HG02759 (cell line): ENCODE data around the gene SLC22A3.

Source experiments
- ATAC-seq: cut with Tn5 transposase; IDR thresholded peaks from one replicate; pipeline ENCODE4 v1.9.1; 2021; ENCODE audit warnings: mild to moderate bottlenecking, moderate library complexity; ENCODE audit not compliant: unreplicated experiment

The SLC22A3 gene

DNA sequence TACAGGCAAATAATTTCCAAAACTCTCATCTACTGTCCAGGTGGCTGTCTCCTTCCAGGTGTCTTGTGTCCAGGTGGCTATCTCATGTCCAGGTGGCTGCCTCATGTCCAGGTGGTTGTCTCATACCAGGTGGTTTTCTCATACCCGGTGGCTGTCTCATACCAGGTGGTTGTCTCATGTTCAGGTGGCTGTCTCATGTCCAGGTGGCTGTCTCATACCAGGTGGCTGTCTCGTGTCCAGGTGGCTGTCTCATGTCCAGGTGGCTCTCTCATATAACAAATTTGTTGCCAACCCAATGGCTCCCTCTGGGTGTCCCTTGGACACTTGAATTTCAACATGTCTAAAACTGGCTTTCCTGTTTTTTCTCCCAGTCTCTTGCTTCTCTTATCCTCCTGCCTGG lies 14.3 kb upstream of the SLC22A3 start:
- ATAC-seq: no peak

DNA sequence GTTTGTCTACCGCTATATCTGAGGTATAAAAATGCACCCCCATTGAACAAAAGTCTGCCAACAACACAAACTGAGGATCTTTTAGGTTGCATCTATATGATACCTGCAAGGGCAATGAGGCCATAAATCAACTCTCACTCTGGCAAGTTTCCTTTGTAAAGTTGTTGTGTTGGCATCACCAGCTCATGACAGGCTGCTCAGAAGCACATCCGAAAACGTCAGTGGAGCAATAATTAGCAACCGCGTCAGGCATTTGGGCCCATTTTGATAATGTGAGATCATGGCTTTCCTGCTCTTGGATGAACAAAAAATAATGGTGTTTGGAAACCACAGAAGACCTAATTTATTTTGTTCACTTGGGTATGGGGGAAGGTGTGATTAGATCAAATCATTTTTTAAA lies 12.0 kb upstream of the SLC22A3 start:
- no peak for ATAC-seq

DNA sequence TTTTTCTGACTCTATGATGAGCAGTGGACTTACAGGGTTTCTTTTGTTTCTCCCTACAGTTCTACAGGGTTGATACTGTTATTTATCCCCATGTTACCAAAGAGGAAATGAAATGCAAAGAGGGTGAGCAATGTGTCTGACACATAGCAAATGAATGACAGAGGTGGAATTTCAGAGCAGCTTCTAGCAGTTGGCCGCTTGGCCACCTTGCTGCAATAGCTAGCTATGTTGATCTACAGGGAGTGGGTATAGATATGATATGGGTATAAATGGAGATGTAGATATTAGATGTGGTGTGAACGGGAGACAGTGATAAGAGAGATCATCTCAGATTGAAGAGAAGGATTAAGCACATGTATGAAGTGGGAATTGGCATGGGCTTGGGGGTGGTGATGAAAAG lies 10.9 kb upstream of the SLC22A3 start:
- no peak for ATAC-seq

DNA sequence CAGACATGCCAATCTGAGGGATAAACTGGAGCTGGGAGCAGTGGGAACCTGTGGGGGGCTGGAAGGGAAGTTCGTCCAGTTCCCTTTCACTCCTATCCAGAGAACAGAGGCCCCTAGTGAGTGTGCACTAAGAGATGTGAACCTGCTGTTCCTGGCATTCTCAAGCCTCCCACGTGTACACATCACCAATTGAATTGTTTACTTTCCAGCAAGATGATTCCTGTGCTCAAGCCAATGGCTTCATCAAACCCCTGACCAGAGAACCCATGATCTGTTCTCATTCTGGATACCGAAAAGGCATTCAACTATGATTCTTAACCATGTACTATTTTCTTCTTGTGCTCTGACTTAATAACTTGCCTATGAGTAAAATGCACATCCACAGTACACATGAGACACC lies 10.2 kb upstream of the SLC22A3 start:
- no peak for ATAC-seq

DNA sequence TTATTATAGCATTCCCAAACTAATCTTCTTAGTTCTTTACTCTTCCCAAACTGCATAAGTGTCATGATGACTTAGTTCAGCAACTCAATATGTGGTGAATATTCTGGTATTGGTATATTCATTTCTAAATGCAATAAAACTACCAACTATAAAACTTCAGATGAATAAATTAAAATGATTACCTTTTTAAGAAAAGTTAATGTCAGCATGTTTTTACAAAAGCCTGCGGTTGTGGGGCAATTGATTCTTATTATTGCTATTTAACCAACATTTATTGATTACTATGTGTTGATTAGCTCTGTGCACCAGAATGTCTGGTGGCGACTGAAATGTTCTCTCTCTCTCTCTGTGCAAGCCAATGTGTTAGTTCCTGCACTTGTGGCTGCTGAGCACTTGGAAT lies 5.0 kb upstream of the SLC22A3 start:
- ATAC-seq: no peak

DNA sequence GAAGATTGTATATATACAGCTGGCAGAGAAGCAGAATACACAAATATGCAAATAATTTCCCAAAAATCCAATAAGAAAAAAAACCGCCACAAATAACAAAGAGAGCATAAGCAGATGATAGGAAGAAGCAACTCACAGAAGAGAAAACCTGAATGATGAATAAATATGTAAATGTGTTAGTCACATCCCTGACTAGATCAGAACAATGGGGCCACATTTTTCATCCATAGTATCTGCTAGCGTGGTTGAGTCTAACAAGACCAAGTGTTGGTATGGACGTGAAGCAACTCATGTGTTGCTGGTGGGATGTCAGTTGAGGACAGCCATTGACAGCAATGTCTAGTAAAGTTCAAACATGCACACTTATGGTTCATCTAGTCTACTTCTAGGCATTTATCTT lies 3.9 kb upstream of the SLC22A3 start:
- no peak for ATAC-seq

DNA sequence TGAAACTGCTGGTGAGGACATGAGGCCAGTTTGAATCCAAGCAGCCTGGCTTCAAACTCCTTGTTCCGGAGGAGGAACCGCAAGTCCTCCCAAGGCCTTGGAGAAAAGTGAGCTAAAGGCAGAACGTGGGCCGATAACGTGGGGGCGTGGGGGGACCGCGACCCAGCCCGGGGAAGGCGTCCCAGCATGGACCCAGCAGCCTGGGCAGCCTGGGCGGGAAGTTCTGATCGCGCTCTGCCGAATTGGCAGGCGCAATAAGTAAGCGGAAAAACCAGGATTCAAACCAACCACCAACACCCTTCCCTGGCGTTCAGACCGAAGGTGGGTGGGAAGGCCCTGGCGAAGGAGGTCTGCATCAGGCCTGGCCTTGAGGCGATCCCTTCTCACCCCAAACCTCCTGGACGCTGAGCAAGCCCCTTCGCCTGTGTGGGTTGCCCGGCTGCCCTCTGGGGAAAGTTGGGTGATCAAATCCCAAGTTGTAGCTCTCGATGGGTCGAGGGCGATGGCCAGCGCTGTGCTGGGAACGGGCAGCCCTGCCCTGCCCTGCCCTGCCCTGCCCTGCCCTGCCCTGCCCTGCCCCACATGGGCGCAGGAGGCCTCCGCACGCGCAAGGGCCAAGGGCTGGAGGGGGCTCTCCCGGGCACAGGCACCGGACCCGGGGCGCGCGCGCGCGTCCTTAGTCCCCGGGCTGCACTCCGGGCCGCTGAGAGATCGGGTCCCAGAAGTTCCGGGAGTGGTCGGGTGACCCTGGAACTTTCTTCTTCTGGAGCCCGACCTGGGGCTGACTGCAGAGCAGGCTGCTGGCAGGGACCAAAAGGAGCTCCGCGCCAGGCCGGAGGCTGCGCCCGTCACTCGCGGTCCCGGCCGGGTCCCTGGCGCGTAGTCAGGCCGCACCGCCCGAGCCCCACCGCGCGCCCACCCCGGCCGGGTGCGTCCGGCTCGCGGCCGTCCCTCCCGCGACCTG lies 637 bp upstream of the SLC22A3 start:
- no peak for ATAC-seq

DNA sequence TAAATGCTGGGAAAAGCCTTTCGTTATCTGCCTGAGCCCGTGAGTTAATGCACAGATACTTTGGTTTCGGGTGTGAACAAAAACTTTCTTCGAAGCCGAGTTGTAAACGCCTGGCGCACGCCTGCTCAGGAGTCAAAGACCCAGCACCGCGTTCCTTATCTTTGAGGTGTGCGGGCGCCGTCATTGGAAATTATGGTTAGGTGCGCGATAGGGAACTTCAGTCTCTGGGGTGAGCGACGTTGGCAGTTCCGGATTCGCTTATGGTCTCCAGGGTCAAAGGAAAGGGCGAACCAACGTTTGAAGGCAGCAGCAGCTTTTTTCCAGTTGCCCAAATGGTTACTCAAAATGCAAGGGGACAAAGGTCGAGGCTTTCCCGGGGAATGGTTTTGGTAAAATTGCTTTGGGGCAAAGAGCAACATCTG lies 853 bp downstream of the SLC22A3 start:
- ATAC-seq: no peak

DNA sequence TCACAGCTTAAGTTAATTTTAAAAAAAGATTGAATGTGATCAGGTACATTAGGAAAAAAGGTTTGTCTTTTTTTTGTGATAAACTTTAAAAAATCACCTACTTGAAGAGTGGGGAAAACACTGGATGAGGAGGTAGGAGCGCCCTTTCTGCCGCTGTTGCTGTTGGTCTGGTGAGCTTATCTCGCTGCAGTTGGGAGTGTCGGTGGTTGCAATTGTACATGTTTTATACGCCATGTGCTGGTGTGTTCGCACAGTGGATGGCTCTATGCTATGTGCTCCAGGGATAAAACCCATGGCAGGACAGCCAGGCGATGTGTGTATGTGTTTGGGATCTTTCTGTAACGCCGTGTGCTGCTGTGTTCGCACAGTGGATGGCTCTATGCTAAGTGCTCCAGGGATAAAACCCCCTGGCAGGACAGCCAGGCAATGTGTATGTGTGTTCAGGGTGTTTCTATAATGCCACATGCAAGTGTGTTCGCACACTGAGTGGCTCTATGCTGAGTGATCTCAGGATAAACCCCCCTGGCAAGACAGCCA lies 1.7 kb downstream of the SLC22A3 start:
- no peak for ATAC-seq

DNA sequence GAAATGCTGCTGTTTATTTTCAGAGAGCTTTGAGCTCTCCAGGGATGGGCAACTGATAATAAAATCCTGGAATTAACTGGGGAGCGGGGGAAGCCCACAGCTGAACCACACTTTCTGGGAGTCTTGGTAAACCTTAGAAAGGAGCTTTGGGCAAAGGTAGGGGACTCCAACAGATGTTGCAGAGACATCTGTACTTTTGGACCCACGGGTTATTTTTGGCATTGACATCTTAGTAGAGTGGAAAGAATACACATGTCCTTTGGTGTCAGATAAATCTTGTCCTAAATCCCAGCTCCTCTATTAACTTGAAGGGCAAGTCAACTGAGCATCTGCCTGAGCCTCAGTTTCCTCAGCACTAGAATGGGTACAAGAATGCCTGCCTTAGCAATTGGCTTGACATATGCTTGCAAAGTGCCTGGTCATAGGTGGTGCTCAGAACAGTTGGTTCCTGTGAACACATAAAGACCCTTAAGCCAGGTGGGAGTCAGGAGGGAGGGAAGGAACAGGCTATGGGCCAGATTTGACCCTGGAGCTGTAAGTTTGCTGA lies 5.8 kb downstream of the SLC22A3 start:
- no peak for ATAC-seq

DNA sequence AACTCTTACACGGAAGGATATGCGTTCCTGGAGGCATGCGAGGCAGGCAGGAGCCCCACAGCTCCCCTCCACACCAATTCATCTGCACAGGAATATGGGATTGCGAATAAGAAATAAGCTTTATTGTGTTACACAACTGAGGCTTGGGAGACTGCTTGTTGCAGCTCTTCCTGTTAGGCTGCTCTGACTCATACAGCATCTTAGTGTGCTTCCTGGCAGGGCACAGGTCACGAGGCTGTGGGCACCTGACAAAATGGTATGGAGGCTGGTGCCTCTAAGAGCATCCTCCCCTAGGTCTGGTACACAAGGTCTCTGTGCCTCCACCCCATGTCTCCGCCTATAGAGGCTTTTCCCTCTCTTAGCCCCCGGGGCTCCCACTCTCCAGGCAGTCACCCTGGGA lies 6.8 kb downstream of the SLC22A3 start:
- ATAC-seq: no peak

DNA sequence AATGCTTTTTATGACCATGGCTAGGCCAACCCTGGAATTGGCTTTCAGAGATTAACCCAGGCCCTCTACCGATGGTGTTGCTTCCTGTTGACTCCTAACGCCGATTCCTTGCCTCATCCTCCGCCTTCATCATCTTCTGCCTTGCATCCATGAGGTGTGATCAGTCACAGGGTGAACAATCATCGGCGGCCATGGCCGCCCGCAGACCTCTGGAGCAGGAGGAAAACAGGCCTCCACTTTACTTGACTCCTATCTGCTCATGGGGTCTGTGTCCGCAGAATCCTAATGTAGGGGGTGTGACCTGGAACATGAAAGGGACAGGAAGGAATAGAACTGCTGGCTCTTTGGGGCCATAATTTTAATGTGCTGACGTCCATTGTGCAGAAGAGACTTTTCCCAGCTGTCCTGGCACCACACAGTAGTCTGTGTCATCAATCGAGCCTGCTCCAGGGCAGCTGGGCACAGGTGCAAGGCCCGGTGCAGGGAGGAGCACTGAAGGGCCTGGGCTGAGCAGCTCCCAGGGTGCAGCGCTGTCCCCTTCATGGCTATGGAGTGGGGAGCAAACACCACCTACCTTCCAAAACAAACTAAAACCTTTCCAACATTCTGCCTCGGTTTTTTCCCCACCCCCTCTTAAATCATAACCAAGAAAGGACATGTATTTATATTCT lies 8.0 kb downstream of the SLC22A3 start:
- no peak for ATAC-seq

DNA sequence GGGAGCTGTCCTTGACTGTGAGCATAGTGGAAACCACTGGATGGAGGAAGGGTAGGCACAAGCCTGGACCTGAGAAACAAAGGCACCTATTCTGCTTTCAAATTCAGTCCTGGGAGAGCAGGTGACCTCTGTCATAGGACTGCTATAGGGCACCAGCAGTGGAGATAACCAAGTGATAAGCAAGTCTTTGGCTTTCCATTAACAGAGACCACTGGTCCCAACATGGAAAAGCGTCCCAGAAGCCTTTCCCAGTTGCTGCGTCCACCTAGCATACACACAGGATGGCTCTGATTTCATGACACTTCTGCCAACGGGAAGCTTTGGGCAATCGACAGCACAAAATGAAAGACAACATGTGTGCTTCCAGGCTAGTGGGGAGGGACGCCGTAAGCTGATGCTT lies 8.9 kb downstream of the SLC22A3 start:
- ATAC-seq: no peak

DNA sequence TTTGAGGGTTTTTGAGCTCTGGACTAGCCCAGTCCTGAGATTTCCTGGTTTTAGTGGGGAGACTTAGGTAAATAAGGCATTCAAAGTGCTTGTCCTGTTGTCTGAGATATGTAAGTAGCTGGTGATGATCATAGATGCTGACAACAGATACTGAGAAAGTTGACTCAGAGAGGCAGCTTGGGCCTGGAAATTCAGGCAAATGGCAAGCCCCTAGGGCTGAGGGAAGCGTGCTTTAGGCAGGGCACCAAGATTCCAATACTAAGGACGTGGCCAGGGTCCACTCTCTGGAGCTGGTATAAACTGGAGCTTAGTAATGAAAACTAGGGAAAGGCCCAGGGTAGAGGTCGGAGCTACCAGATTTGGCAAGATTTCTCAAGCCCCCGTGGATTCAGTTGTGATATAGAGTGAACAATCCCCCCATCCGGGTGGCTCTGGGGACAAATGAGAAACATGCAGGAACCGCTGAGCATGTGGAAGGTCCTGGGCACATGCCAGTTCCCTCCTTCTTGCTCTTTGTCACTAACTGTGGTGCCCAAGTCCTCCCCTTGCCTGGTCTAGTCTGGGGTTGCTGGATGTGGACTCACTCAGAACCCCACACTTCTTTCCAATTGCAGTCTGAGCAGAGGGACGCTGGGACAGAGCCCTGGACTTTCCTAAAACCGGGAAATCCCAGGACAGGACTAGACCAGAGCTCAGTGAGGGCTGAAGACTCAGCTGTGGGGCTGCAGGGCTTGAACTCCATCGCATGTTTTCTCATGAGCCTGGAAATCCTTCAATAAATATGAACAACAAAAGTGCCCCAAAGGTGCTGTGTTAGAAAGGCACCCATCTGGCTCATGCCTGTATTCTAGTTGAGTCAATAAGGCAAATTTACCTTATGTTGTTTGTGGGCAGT lies 10.3 kb downstream of the SLC22A3 start:
- ATAC-seq: no peak

DNA sequence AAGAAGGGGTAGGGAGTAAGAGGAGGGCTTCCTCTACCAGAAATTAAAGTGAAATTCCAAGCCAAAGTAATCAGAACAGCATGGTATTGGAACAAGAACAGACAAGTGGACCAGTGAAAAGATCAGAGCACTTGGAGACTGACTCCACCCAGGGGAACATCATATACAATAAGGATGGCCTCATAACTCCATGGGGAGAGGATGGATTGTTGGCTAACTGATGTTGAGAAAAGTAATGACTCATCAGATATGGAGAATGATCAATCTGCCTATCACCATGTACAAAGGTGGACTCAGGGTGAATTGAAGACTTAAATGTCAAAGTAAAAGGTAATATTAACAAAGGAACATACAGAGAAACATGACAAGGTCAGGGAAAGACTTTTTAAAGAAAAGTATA lies 12.8 kb downstream of the SLC22A3 start:
- ATAC-seq: no peak

DNA sequence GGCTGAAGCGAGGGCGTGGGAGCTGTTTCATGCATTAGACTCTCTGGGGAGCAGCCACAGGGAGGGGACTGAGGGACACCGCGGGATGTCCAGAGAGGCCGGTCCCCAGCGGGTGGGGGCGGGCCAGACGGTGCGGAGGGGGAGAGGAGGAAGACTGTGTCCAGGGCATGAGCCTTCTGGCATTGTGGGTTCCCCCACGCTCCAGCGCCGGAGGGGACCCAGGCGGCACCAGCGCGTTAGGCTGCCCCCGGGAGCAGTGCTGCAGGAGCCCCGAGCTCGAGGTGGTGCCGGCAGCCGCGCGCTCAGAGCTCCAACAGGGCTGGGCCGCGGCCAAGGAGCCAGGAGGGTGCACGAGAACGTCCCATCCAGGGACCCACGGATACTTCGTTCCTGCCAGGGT lies 14.4 kb downstream of the SLC22A3 start:
- no peak for ATAC-seq

DNA sequence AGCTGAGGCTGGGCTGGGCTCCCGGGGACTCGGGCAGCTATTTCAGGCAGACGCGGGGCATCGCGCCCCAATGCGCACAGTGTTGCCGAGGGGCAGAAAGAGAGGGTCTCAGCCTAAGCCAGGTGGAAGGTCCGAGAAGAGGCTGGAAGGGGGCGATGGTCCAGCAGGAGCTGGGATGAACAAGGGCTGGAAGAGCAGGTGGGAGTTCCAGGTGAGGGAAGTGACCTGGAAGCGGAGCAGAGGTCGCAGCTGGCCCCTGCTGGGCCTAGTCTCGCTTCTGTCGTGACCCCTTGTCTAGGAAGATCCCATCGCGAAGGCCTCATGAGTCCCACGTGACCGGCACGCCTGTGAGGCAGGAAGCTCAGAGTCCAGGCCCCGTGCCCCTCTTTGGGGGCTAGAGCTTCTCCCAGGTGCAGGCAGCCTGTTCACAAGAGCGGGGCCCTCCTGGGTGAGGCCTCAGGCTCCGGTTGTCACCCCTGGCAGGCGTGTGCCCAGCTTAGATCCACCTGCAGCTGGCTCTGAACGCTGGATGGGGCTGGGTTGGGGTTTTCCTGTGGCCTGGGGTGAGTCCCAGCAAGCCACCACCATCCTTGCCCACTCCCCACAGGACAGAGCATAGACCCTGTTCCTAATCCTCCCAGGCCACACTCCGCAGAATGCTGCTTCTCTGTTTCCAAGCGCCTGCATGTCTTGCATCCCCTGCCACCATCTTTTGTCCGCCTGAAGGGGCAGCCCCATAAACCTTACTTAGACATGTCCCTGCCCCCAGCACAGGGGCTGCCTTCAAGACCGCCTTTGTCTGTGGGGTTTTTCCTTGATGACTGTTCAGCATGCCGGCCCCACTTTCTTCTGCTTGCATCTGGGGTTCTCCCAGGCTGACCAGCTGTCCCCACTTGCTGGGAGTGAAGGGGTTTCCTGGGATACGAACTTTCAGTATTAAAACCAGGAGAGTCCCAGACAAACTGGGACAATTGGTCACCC lies 15.1 kb downstream of the SLC22A3 start:
- ATAC-seq: peak; percentile 92

DNA sequence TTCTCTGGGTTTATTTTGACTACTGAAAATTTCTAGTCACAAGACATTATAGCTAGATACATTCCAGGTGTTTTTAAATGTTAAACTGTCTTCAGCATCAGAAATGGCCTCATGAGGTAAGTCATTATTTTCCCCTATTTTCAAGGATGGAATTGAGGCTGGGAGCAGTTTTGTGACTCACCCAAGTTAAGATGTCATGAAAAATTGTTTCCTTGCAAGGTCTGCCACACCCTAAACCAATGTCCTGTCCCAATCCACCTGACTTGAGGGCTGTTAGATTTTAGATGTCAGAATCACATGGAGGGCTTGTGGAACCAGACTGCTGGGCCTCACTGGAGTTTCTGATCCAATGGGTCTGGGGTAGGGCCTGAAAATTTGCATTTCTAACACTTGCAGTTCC lies 16.9 kb downstream of the SLC22A3 start:
- ATAC-seq: no peak

DNA sequence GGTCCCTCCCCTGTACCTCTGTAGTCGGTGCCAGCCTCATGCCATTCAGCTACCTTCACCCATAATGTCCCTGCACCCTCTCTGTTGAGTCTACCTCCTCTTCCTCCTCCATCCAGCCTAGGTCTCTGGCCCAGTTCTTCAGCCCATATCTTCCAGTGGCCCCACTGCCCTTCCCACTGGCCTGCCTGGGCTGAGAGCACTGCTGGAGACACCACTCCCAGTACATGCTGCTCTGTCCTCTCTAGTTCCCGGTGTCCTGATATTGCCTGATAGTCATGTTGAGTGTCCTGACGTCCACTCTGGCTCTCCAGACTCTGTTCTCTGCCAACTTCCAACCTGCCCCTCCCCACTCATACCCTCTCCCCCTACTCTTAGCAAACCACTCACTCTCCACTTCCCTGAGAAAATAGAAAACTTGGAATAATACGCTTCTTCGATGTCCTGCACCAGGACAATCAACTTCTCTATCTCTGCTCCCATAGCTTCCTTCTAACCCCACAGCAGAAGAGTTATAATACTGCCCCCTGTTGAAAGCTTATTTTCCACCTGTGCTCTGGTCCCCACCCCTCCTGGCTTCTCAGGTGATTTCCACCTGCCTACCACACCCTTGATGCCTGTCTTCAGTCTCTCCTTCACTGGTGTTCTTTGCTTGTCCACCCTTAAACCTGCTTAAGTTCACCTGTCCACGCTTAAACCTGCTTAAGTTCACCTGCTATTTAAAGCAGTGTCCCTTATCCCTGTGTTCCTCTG lies 19.8 kb downstream of the SLC22A3 start:
- ATAC-seq: no peak
